Liver (tissue), 9 donors: Measurements from ENCODE around the gene GABARAPL2. TPM values are rescaled to one million over a fixed set of nuclear protein-coding genes. Genes with fewer than 3 reads are reported as not detected.

Experiments
- DNase-seq: peaks from one replicate; pipeline ENCODE4 v3.0.0-alpha.2; 2017; ENCODE audit warnings: low spot score
- H3K27ac ChIP-seq, 2 donors: one replicate each; pipeline ENCODE4 v1.7.0; 2013; ENCODE audit warnings: inconsistent platforms in 2 of 2, low read length in 2 of 2, control low read depth in 1 of 2, low read depth in 1 of 2, mild to moderate bottlenecking in 1 of 2
- H3K27me3 ChIP-seq, 4 donors: one replicate each; pipeline versions ENCODE4 v1.6.1 to v1.7.0; 2013; ENCODE audit warnings: low read length in 3 of 4, inconsistent platforms in 1 of 4, mild to moderate bottlenecking in 1 of 4, moderate library complexity in 1 of 4; ENCODE audit not compliant: control insufficient read depth in 4 of 4, insufficient read depth in 4 of 4
- H3K36me3 ChIP-seq, 4 donors: one replicate each; pipeline versions ENCODE4 v1.6.1 to v1.7.0; 2013; ENCODE audit warnings: low read length in 3 of 4, mild to moderate bottlenecking in 3 of 4, low read depth in 1 of 4, moderate library complexity in 1 of 4; ENCODE audit not compliant: control insufficient read depth in 4 of 4, insufficient read depth in 3 of 4
- H3K4me1 ChIP-seq, 4 donors: one replicate each; pipeline versions ENCODE4 v1.6.1 to v1.7.0; 2013; ENCODE audit warnings: low read length in 3 of 4, mild to moderate bottlenecking in 3 of 4, moderate library complexity in 1 of 4; ENCODE audit not compliant: control insufficient read depth in 4 of 4, insufficient read depth in 4 of 4
- H3K4me3 ChIP-seq, 3 donors: one replicate each; pipeline versions ENCODE4 v1.6.1 to v1.7.0; 2013; ENCODE audit warnings: low read length in 3 of 3, control low read depth in 1 of 3, low read depth in 1 of 3, mild to moderate bottlenecking in 1 of 3
- H3K9ac ChIP-seq, 2 donors: one replicate each; pipeline ENCODE4 v1.7.0; 2013; ENCODE audit warnings: low read length in 2 of 2, mild to moderate bottlenecking in 2 of 2, moderate library complexity in 2 of 2, control low read depth in 1 of 2, low read depth in 1 of 2
- H3K9me3 ChIP-seq, 4 donors: one replicate each; pipeline versions ENCODE4 v1.6.1 to v1.7.0; 2013; ENCODE audit warnings: low read length in 3 of 4; ENCODE audit not compliant: control insufficient read depth in 4 of 4
- CTCF ChIP-seq: fragments of 150-350 bp; IDR thresholded peaks from 2 replicates; pipeline ENCODE4 v1.5.1; 2017; ENCODE audit warnings: improper control_type of control experiment, low read depth, low read length; ENCODE audit not compliant: missing input control
- EGR1 ChIP-seq, 2 donors: IDR thresholded peaks; 2 replicates each; pipeline ENCODE4 v1.6.1; 2016 to 2018; ENCODE audit warnings: antibody characterized with exemption in 2 of 2, low read depth in 2 of 2
- FOXA1 ChIP-seq: IDR thresholded peaks from 2 replicates; pipeline ENCODE4 v1.6.1; 2016; ENCODE audit warnings: antibody characterized with exemption
- FOXA2 ChIP-seq: IDR thresholded peaks from 2 replicates; pipeline ENCODE4 v1.6.1; 2016; ENCODE audit warnings: antibody characterized with exemption
- GABPA ChIP-seq, 2 donors: IDR thresholded peaks in 1 of 2; conservative IDR thresholded peaks in 1 of 2; 2 replicates each; pipeline ENCODE4 v1.6.1; 2016; ENCODE audit warnings: antibody characterized with exemption in 2 of 2, mild to moderate bottlenecking in 1 of 2, moderate library complexity in 1 of 2
- HNF4A ChIP-seq, 2 donors: conservative IDR thresholded peaks; 2 replicates each; pipeline ENCODE4 v1.6.1; 2016; ENCODE audit warnings: antibody characterized with exemption in 2 of 2, mild to moderate bottlenecking in 2 of 2
- HNF4G ChIP-seq: IDR thresholded peaks from 2 replicates; pipeline ENCODE4 v1.6.1; 2016; ENCODE audit warnings: antibody characterized with exemption
- JUND ChIP-seq, 2 donors: IDR thresholded peaks; 2 replicates each; pipeline ENCODE4 v1.6.1; 2016; ENCODE audit warnings: antibody characterized with exemption in 2 of 2
- MAX ChIP-seq: IDR thresholded peaks from 2 replicates; pipeline ENCODE4 v1.6.1; 2016; ENCODE audit warnings: antibody characterized with exemption
- NR2F2 ChIP-seq: IDR thresholded peaks from 2 replicates; pipeline ENCODE4 v1.6.1; 2016; ENCODE audit warnings: antibody characterized with exemption
- RAD21 ChIP-seq, 2 donors: IDR thresholded peaks; 2 replicates each; pipeline ENCODE4 v1.6.1; 2016; ENCODE audit warnings: antibody characterized with exemption in 2 of 2, mild to moderate bottlenecking in 2 of 2
- REST ChIP-seq: IDR thresholded peaks from 2 replicates; pipeline ENCODE4 v1.6.1; 2016; ENCODE audit warnings: antibody characterized with exemption, mild to moderate bottlenecking
- RXRA ChIP-seq, 2 donors: IDR thresholded peaks; 2 replicates each; pipeline ENCODE4 v1.6.1; 2017 to 2018; ENCODE audit warnings: antibody characterized with exemption in 2 of 2, mild to moderate bottlenecking in 1 of 2
- SP1 ChIP-seq: IDR thresholded peaks from 2 replicates; pipeline ENCODE4 v1.6.1; 2018; ENCODE audit warnings: antibody characterized with exemption, mild to moderate bottlenecking
- TAF1 ChIP-seq: conservative IDR thresholded peaks from 2 replicates; pipeline ENCODE4 v1.6.1; 2016; ENCODE audit warnings: antibody characterized with exemption, mild to moderate bottlenecking
- YY1 ChIP-seq: IDR thresholded peaks from 2 replicates; pipeline ENCODE4 v1.6.1; 2016; ENCODE audit warnings: antibody characterized with exemption, mild to moderate bottlenecking
- WGBS: extraction: QIAGEN DNeasy Blood & Tissue Kit; methylation state at CpG from one replicate; pipeline ENCODE4 v1.1.7; 2013; 5-methylcytosine and 5-hydroxymethylcytosine counted together
- polyA plus RNA-seq, 2 donors: library from polyadenylated mRNA; stranded (reverse) in 1 of 2; unstranded in 1 of 2; fragments of 200-250 nt in 1 of 2; fragments of >200 nt in 1 of 2; fragmentation: Nextera tagmentation in 1 of 2; extraction: Ambion mirVana in 1 of 2; gene quantifications; one replicate each; pipeline versions ENCODE4 v1.2.1 to v1.2.3, GENCODE V29; 2013 to 2015
- total RNA-seq, 2 donors: library from RNA; depleted of rRNA; stranded (reverse); fragments of >200 nt; gene quantifications; one replicate each; pipeline ENCODE4 v1.2.3, GENCODE V29; 2014
- TF ChIP-seq, protein P1 (sequence below): IDR thresholded peaks from 2 replicates; pipeline ENCODE4 v1.6.1; 2016; ENCODE audit warnings: antibody characterized with exemption
- TF ChIP-seq, protein P2 (sequence below): IDR thresholded peaks from 2 replicates; pipeline ENCODE4 v1.6.1; 2016; ENCODE audit warnings: antibody characterized with exemption
- donor health status: healthy.
- donor health status: healthy.
- donor health status: healthy.
- donor health status: healthy.
- donor health status: healthy.

The GABARAPL2 gene
- total and polyA plus RNA-seq, 4 donors: 26.5 to 123 (median 61.5) TPM

- no peak for TF ChIP-seq CTCF
- no peak for TF ChIP-seq SP1
- TF ChIP-seq RXRA (IDR thresholded peaks at IDR 0.05): no peak
- TF ChIP-seq FOXA2: no peak
- TF ChIP-seq HNF4A (conservative IDR thresholded peaks at IDR 0.05): no peak
These were observed 17.9 kb downstream of the GABARAPL2 start (continued) for GRCh38 chr16:75584108-75584507.

DNA sequence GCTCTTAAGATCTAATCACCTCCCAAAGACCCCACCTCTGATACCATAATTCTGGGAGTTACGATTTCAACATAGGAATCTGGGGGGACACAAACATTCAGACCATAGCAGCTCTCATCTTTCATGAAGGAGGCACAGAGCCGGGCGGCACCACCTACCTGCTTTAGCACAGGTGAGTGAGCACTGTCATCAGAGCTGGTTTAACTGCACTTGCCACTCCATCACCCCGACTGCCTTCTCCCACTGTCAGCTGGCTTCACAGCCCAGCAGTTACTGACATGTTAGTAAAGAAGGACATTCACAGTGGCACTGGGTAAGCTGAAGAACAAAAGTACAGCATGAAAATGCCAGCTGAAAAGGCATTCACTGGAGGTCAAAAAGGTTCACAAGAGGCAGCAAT lies 22.5 kb downstream of the GABARAPL2 start:
- Histone ChIP-seq H3K4me3 (no peak overlapping the region), H3K27me3 (no peaks in the 10 kb centered on the region), H3K27ac (no peak overlapping the region), H3K36me3 (no peaks in the 10 kb centered on the region), H3K9me3 (no peaks in the 10 kb centered on the region), H3K4me1 (no peaks in the 10 kb centered on the region), H3K9ac (no peak overlapping the region)
- 96% methylated on average over 4 of the region's 4 CpGs for WGBS
- DNase-seq: no peak
- TF ChIP-seq TAF1: no peak
- no peak for TF ChIP-seq EGR1 (IDR thresholded peaks at IDR 0.05; ENCODE audit: low read depth in 2 of 2)
- no peak for TF ChIP-seq REST
- TF ChIP-seq, protein P1, sequence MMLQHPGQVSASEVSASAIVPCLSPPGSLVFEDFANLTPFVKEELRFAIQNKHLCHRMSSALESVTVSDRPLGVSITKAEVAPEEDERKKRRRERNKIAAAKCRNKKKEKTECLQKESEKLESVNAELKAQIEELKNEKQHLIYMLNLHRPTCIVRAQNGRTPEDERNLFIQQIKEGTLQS: no peak
- no peak for TF ChIP-seq RAD21 (IDR thresholded peaks at IDR 0.05)
- TF ChIP-seq HNF4G: no peak
- no peak for TF ChIP-seq NR2F2
- no peak for TF ChIP-seq JUND (IDR thresholded peaks at IDR 0.05)
- no peak for TF ChIP-seq FOXA2
- TF ChIP-seq HNF4A (conservative IDR thresholded peaks at IDR 0.05): no peak
- TF ChIP-seq GABPA (IDR thresholded peaks at IDR 0.05 in 1 of 2, conservative IDR thresholded peaks at IDR 0.05 in 1 of 2): no peak
- no peak for TF ChIP-seq SP1
- TF ChIP-seq YY1: no peak
- TF ChIP-seq MAX: no peak
- TF ChIP-seq FOXA1: no peak
- TF ChIP-seq RXRA (IDR thresholded peaks at IDR 0.05): no peak
- no peak for TF ChIP-seq CTCF
- TF ChIP-seq, protein P2, sequence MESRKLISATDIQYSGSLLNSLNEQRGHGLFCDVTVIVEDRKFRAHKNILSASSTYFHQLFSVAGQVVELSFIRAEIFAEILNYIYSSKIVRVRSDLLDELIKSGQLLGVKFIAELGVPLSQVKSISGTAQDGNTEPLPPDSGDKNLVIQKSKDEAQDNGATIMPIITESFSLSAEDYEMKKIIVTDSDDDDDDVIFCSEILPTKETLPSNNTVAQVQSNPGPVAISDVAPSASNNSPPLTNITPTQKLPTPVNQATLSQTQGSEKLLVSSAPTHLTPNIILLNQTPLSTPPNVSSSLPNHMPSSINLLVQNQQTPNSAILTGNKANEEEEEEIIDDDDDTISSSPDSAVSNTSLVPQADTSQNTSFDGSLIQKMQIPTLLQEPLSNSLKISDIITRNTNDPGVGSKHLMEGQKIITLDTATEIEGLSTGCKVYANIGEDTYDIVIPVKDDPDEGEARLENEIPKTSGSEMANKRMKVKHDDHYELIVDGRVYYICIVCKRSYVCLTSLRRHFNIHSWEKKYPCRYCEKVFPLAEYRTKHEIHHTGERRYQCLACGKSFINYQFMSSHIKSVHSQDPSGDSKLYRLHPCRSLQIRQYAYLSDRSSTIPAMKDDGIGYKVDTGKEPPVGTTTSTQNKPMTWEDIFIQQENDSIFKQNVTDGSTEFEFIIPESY: no peak
